PFSK-1 (cell line): ENCODE measurements around the gene FAXDC2.

ENCODE experiments used
- FOXP2 ChIP-seq: optimal IDR thresholded peaks from 2 replicates; pipeline ENCODE3; 2011; ENCODE audit warnings: borderline replicate concordance, control low read depth, inconsistent platforms; ENCODE audit not compliant: insufficient read depth; ENCODE audit errors: extremely low read length, extremely low read depth
- POLR2AphosphoS5 ChIP-seq: IDR thresholded peaks from 2 replicates; pipeline ENCODE4 v1.6.1; 2012; ENCODE audit warnings: low read depth, mild to moderate bottlenecking, control low read depth, low read length, moderate library complexity
- SIN3A ChIP-seq: IDR thresholded peaks from 2 replicates; pipeline ENCODE4 v1.6.1; 2012; ENCODE audit warnings: mild to moderate bottlenecking, low read length, moderate library complexity, borderline replicate concordance; ENCODE audit not compliant: insufficient read depth
- TAF1 ChIP-seq: IDR thresholded peaks from 2 replicates; pipeline ENCODE4 v1.6.1; 2012; ENCODE audit warnings: low read length, control low read depth, borderline replicate concordance; ENCODE audit not compliant: insufficient read depth

DNA sequence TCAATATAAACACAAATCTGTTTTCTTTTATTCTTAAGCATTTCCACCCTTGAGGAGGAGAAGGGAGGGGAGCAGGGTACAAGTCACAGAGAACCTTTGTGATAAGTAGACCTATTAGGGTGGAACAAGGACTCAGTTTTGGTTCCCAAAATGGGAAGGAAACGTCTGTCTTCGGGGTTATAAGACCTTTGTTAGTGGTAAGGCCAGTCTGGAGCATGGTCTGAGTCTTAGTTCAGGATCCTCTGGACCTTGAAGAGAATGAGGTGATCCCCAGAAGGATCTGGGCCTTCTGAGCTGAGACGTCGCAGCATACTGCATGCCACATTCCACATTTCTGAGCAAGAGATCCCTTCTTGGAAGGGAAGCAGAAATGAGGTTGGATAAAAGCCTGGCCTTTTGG, 37.2 kb downstream of the FAXDC2 start:
- no peak for TF ChIP-seq POLR2AphosphoS5
- no peak for TF ChIP-seq SIN3A
- no peak for TF ChIP-seq FOXP2
- no peak for TF ChIP-seq TAF1
